ENCODE results near the gene KLK3. TPM values are rescaled to one million over a fixed set of nuclear protein-coding genes. Genes with fewer than 3 reads are reported as not detected.

Gene KLK3
- total RNA-seq, 1 experiment from 2014 or later = not detected

DNA sequence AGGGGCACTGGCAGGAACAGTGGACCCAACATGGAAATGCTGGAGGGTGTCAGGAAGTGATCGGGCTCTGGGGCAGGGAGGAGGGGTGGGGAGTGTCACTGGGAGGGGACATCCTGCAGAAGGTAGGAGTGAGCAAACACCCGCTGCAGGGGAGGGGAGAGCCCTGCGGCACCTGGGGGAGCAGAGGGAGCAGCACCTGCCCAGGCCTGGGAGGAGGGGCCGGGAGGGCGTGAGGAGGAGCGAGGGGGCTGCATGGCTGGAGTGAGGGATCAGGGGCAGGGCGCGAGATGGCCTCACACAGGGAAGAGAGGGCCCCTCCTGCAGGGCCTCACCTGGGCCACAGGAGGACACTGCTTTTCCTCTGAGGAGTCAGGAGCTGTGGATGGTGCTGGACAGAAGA lies 22.6 kb downstream of the KLK3 start:
- Histone ChIP-seq H3K9me3 (ENCODE audit: low read length) (no peaks in the 10 kb centered on the region), H2AFZ (ENCODE audit: low read length) (no peak overlapping the region), H3K79me2 (ENCODE audit: low read length) (no peaks in the 10 kb centered on the region), H3K9ac (ENCODE audit: low read length) (no peak overlapping the region), H3K27me3 (ENCODE audit: low read length) (no peaks in the 10 kb centered on the region), H3K4me2 (ENCODE audit: low read depth, low read length, poor library complexity, severe bottlenecking) (no peak overlapping the region), H3K27ac (ENCODE audit: low read length) (no peak overlapping the region), H4K20me1 (ENCODE audit: insufficient read depth, low read depth, low read length) (no peaks in the 10 kb centered on the region), H3K9me2 (replicated peaks; ENCODE audit: insufficient read depth, low read length) (no peaks in the 10 kb centered on the region), H3K36me3 (ENCODE audit: insufficient read depth, low read length) (no peaks in the 10 kb centered on the region), H3K4me3 (ENCODE audit: low read length) (no peak overlapping the region), H3K4me1 (ENCODE audit: low read length) (no peaks in the 10 kb centered on the region)
- DNase-seq = no peak

DNA sequence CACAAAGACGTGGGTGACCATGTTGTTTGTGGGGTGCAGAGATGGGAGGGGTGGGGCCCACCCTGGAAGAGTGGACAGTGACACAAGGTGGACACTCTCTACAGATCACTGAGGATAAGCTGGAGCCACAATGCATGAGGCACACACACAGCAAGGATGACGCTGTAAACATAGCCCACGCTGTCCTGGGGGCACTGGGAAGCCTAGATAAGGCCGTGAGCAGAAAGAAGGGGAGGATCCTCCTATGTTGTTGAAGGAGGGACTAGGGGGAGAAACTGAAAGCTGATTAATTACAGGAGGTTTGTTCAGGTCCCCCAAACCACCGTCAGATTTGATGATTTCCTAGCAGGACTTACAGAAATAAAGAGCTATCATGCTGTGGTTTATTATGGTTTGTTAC lies 24.1 kb downstream of the KLK3 start:
- H3K27me3 ChIP-seq (ENCODE audit: low read length) = no peaks in the 10 kb centered on the region
- H3K4me1 ChIP-seq (ENCODE audit: low read length) = no peaks in the 10 kb centered on the region
- H3K9me2 ChIP-seq (replicated peaks; ENCODE audit: insufficient read depth, low read length) = no peaks in the 10 kb centered on the region
- H3K79me2 ChIP-seq (ENCODE audit: low read length) = no peaks in the 10 kb centered on the region
- no peak overlapping the region for H3K9ac ChIP-seq (ENCODE audit: low read length)
- H3K36me3 ChIP-seq (ENCODE audit: insufficient read depth, low read length) = no peaks in the 10 kb centered on the region
- H3K4me3 ChIP-seq (ENCODE audit: low read length) = no peak overlapping the region
- no peak for DNase-seq
- H3K4me2 ChIP-seq (ENCODE audit: low read depth, low read length, poor library complexity, severe bottlenecking) = no peak overlapping the region
- H3K9me3 ChIP-seq (ENCODE audit: low read length) = no peaks in the 10 kb centered on the region
- H3K27ac ChIP-seq (ENCODE audit: low read length) = no peak overlapping the region
- no peak overlapping the region for H2AFZ ChIP-seq (ENCODE audit: low read length)
- H4K20me1 ChIP-seq (ENCODE audit: insufficient read depth, low read depth, low read length) = no peaks in the 10 kb centered on the region

DNA sequence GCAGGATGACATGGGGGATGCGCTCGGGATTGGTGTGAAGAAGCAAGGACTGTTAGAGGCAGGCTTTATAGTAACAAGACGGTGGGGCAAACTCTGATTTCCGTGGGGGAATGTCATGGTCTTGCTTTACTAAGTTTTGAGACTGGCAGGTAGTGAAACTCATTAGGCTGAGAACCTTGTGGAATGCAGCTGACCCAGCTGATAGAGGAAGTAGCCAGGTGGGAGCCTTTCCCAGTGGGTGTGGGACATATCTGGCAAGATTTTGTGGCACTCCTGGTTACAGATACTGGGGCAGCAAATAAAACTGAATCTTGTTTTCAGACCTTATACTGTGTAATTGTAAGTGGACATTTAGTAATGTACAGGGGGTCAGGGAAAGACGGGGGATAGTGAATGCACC lies 25.5 kb downstream of the KLK3 start:
- Histone ChIP-seq H3K9me3 (ENCODE audit: low read length) (no peaks in the 10 kb centered on the region), H3K27ac (ENCODE audit: low read length) (no peak overlapping the region), H3K4me2 (ENCODE audit: low read depth, low read length, poor library complexity, severe bottlenecking) (no peak overlapping the region), H3K79me2 (ENCODE audit: low read length) (no peaks in the 10 kb centered on the region), H3K9me2 (replicated peaks; ENCODE audit: insufficient read depth, low read length) (no peaks in the 10 kb centered on the region), H3K4me3 (ENCODE audit: low read length) (no peak overlapping the region), H3K27me3 (ENCODE audit: low read length) (no peaks in the 10 kb centered on the region), H3K4me1 (ENCODE audit: low read length) (no peaks in the 10 kb centered on the region), H2AFZ (ENCODE audit: low read length) (no peak overlapping the region), H3K36me3 (ENCODE audit: insufficient read depth, low read length) (no peaks in the 10 kb centered on the region), H4K20me1 (ENCODE audit: insufficient read depth, low read depth, low read length) (no peaks in the 10 kb centered on the region), H3K9ac (ENCODE audit: low read length) (no peak overlapping the region)
- DNase-seq = no peak

DNA sequence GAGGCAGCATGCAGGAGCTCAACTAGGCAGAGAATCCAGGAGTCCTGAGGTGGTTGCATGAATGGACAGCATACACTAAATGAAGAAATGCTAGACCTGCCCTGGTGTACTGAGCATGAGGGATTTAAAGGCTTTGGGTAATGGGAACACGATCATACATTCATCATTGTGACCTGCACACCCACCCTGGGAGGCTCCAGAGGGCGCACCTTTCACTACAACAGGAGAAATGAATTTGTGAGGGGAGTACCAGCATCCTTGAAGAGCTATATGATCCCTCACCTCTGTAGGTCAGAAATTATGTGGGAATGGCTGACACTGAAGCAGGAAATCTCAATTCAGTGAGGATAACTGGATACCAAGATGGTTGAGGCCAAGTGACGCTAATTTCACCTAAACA lies 27.5 kb downstream of the KLK3 start:
- Histone ChIP-seq H3K4me2 (ENCODE audit: low read depth, low read length, poor library complexity, severe bottlenecking) (no peak overlapping the region), H3K4me3 (ENCODE audit: low read length) (no peak overlapping the region), H3K9me3 (ENCODE audit: low read length) (no peaks in the 10 kb centered on the region), H3K4me1 (ENCODE audit: low read length) (no peaks in the 10 kb centered on the region), H3K9me2 (replicated peaks; ENCODE audit: insufficient read depth, low read length) (no peaks in the 10 kb centered on the region), H3K36me3 (ENCODE audit: insufficient read depth, low read length) (no peaks in the 10 kb centered on the region), H3K27me3 (ENCODE audit: low read length) (no peaks in the 10 kb centered on the region), H2AFZ (ENCODE audit: low read length) (no peak overlapping the region), H4K20me1 (ENCODE audit: insufficient read depth, low read depth, low read length) (no peaks in the 10 kb centered on the region), H3K9ac (ENCODE audit: low read length) (no peak overlapping the region), H3K27ac (ENCODE audit: low read length) (no peak overlapping the region), H3K79me2 (ENCODE audit: low read length) (no peaks in the 10 kb centered on the region)
- peak; percentile 67 for DNase-seq

DNA sequence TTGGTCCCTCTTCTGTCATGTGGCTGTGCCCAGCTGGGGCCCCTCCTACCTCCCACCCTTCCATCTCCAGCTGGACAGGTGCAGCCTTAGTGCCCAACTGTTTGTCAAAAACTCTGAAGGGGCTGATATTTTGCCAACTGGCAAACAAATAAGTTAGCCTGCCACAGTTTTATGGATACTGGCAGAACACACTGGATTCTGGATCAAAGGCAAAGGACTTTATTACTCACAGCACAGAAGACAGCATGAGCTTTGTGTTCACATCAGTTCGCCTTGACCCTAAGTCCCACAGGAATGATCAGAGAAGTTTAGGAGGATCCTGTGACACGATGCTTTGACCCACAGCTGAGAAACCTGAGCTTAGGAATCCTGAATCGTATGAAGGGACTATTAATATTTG lies 34.9 kb downstream of the KLK3 start:
- Histone ChIP-seq H3K4me1 (ENCODE audit: low read length) (no peaks in the 10 kb centered on the region), H2AFZ (ENCODE audit: low read length) (no peak overlapping the region), H3K27ac (ENCODE audit: low read length) (no peak overlapping the region), H3K4me2 (ENCODE audit: low read depth, low read length, poor library complexity, severe bottlenecking) (no peak overlapping the region), H3K27me3 (ENCODE audit: low read length) (no peaks in the 10 kb centered on the region), H3K9me2 (replicated peaks; ENCODE audit: insufficient read depth, low read length) (no peaks in the 10 kb centered on the region), H4K20me1 (ENCODE audit: insufficient read depth, low read depth, low read length) (no peaks in the 10 kb centered on the region), H3K36me3 (ENCODE audit: insufficient read depth, low read length) (no peaks in the 10 kb centered on the region), H3K9me3 (ENCODE audit: low read length) (no peaks in the 10 kb centered on the region), H3K9ac (ENCODE audit: low read length) (no peak overlapping the region), H3K79me2 (ENCODE audit: low read length) (no peaks in the 10 kb centered on the region), H3K4me3 (ENCODE audit: low read length) (no peak overlapping the region)
- no peak for DNase-seq

DNA sequence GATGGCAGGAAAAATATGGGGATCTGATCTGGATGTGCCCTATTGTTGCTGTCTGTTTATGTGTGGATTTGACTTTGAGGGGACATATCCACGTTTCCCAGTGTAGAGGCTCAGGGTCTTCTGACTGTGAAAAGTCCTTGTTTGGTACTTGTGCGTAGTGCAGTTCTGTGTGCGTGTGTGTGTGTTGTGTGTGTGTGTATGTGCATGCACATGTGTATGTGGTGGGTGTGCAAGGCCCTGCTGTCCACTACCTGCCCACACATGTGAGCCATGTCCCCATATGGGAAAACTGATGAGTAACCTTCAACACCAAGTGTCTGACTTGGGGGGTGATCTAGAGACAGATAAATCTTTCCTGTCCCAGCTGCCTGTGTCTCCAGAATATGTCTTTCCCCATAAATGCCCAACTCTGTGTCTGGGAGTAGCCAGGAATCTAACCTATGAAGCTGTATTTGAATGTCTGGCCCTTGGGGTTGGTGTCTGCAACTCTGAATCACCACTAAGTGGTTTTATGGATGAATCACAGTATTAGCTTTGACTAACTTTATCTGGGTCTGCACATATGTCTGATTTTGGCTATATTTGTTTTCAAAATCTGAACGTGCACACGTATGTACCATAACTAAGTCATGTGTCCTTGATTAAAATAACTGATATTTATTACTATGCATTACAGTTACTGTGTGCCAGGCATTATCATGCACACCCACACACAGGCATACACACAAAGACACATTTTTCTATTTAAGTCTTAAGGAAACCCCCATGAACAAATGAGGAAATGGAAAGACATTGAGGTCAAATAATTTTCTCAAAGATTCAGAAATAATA lies 35.9 kb downstream of the KLK3 start:
- H3K27ac ChIP-seq (ENCODE audit: low read length) = no peak overlapping the region
- no peak overlapping the region for H3K9ac ChIP-seq (ENCODE audit: low read length)
- H3K4me2 ChIP-seq (ENCODE audit: low read depth, low read length, poor library complexity, severe bottlenecking) = no peak overlapping the region
- H3K4me3 ChIP-seq (ENCODE audit: low read length) = no peak overlapping the region
- no peaks in the 10 kb centered on the region for H4K20me1 ChIP-seq (ENCODE audit: insufficient read depth, low read depth, low read length)
- no peaks in the 10 kb centered on the region for H3K79me2 ChIP-seq (ENCODE audit: low read length)
- H2AFZ ChIP-seq (ENCODE audit: low read length) = no peak overlapping the region
- H3K9me3 ChIP-seq (ENCODE audit: low read length) = no peaks in the 10 kb centered on the region
- no peaks in the 10 kb centered on the region for H3K4me1 ChIP-seq (ENCODE audit: low read length)
- DNase-seq = no peak
- H3K27me3 ChIP-seq (ENCODE audit: low read length) = no peaks in the 10 kb centered on the region
- no peaks in the 10 kb centered on the region for H3K36me3 ChIP-seq (ENCODE audit: insufficient read depth, low read length)
- no peaks in the 10 kb centered on the region for H3K9me2 ChIP-seq (replicated peaks; ENCODE audit: insufficient read depth, low read length)

DNA sequence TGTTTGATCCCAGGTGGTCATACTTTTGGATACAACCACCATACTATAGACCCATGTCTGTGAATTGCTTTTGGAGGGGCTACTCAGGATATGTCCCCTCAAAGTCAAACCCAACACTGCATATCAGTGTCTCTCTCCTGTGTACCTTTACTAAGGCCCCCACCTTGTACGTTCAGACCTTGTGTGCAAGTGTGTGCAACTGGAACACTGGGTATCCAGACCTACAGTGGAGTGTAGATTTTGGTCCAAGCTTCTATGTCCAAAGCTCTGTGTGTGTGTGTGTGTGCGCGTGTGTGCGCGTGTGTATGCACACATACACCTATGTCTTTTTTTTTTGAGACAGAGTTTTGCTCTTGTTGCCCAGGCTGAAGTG lies 36.5 kb downstream of the KLK3 start:
- H3K4me1 ChIP-seq (ENCODE audit: low read length) = peaks cover 4% of the 10 kb centered on the region
- no peaks in the 10 kb centered on the region for H3K36me3 ChIP-seq (ENCODE audit: insufficient read depth, low read length)
- no peak overlapping the region for H3K9ac ChIP-seq (ENCODE audit: low read length)
- H2AFZ ChIP-seq (ENCODE audit: low read length) = no peak overlapping the region
- no peak for DNase-seq
- no peaks in the 10 kb centered on the region for H3K27me3 ChIP-seq (ENCODE audit: low read length)
- H3K4me2 ChIP-seq (ENCODE audit: low read depth, low read length, poor library complexity, severe bottlenecking) = no peak overlapping the region
- H3K27ac ChIP-seq (ENCODE audit: low read length) = no peak overlapping the region
- H3K4me3 ChIP-seq (ENCODE audit: low read length) = no peak overlapping the region
- no peaks in the 10 kb centered on the region for H4K20me1 ChIP-seq (ENCODE audit: insufficient read depth, low read depth, low read length)
- H3K79me2 ChIP-seq (ENCODE audit: low read length) = no peaks in the 10 kb centered on the region
- H3K9me3 ChIP-seq (ENCODE audit: low read length) = no peaks in the 10 kb centered on the region
- H3K9me2 ChIP-seq (replicated peaks; ENCODE audit: insufficient read depth, low read length) = no peaks in the 10 kb centered on the region

DNA sequence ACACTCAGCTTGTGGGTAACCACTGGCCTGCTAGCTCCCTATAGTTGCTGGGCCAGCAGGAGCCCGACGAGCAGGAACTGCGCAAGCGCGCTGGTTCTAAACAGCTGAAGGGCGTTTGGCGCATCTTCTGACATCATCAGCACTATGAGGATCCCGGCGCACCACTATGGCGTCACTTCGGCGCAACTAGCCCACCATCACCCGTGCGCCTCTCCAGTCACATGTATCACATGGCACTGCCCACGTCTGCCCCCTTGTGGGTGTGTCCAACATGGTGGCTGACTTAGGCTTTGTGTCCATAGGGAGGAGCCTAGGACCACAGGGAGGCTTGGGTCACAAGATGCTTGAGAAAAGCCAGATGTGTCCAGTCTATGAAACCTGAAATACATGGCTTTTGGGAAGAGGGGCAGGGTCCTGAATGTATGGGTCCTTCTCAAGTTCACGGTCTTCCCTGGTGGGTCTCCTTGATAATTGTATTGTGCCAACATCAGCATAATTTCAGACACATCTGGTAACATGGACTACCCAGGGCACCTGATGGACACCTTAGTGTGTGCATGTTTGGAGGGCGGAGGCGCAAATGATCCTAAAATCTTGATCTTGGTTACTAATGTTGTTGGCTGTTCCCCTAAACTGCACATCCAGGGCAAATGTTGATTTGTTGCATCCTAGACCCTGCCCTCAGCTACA lies 38.5 kb downstream of the KLK3 start:
- Histone ChIP-seq H3K4me2 (ENCODE audit: low read depth, low read length, poor library complexity, severe bottlenecking) (no peak overlapping the region), H3K27ac (ENCODE audit: low read length) (no peak overlapping the region), H3K27me3 (ENCODE audit: low read length) (no peaks in the 10 kb centered on the region), H3K36me3 (ENCODE audit: insufficient read depth, low read length) (no peaks in the 10 kb centered on the region), H3K9me3 (ENCODE audit: low read length) (no peaks in the 10 kb centered on the region), H2AFZ (ENCODE audit: low read length) (no peak overlapping the region), H3K9ac (ENCODE audit: low read length) (no peak overlapping the region), H3K4me3 (ENCODE audit: low read length) (no peak overlapping the region), H4K20me1 (ENCODE audit: insufficient read depth, low read depth, low read length) (no peaks in the 10 kb centered on the region), H3K4me1 (ENCODE audit: low read length) (peaks cover 21% of the 10 kb centered on the region), H3K79me2 (ENCODE audit: low read length) (no peaks in the 10 kb centered on the region), H3K9me2 (replicated peaks; ENCODE audit: insufficient read depth, low read length) (no peaks in the 10 kb centered on the region)
- peak; percentile 71 for DNase-seq
